NCI-H446 (cell line): ENCODE data around the gene GNAI2.
"Not testable (repeated sequence)": the region's sequence is repeated elsewhere in the genome, so short reads cannot be mapped to it uniquely, and the experiment has no call there.

ENCODE experiments used
- DNase-seq, 2 experiments: peaks; one replicate each; lab custom pipeline; 2025; lab: John Stamatoyannopoulos, UW

Gene GNAI2

DNA sequence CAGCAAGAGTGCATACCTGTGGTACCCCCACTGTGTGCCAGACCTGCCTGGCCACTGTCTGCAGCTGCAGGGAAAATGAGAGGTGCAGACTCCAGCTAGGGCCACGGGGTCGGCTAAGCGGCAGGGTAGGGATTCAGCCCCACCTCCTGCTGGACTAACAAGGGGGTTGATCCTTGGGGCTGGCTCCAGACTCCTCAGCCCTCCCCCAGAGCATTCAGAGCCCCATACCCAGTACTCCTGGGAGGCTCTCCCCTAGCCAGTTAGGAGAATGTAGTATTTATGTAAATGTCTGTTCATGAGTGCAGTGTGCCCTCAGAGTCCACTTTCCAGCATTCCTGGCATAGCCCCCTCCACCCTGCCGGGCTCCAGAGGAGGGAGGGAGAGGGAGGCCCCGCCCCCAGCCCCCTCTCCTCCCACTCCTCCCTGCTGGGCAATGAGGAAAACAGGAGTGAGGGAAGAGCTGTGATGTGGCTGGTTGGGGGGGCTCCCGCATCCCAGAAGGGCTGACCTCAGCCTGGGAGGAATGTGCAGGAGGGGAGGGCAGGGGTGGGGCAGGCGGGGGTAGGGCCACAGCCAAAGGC lies 28.5 kb downstream of the GNAI2 start:
- DNase-seq, result peak in 1 of 2 experiments; percentile 11

DNA sequence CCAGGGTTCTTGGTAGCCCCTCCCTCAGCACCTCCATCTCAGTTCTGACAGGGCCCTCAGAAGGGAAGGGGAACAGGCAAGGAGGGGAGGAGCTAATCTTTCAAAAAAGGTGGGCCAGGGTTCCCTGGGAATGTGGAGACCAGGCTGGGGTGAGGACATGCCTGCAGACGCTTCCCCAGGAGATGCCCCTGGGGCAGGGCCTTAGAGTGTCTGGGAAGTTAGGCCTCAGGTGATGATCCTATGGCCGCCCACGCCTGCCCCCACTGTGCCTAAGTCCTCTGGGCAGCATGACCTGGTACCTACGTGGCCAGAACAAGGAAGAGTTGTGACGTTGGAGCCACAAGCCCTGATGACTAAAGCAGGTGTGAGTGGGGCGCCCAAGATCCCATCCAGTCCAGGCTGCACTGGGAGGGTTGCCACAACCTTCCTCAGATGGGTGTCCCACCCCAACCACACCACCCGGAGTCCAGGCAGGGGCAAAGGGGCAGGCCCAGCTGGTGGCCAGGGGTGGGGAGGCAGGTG lies 29.0 kb downstream of the GNAI2 start:
- DNase-seq, result no peak

DNA sequence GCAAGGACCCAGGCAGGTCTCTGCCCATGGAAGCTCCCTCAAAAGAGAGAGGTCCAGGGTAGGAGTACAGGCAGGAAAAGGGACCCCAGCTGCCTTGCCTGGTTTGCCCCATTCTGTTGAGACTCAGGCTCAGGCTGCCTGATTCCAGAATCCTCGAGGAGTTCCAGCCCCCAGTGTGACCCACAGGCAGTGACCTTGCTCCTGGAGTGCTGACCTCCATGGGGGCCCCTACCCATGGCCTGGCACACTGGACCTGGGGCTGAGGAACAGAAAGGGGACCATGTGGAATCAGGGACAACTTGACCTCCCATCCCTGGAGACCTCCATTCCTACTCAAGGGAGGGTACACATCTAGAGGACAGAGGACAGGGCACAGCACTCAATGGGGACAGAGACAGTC lies 29.6 kb downstream of the GNAI2 start:
- no peak for DNase-seq

DNA sequence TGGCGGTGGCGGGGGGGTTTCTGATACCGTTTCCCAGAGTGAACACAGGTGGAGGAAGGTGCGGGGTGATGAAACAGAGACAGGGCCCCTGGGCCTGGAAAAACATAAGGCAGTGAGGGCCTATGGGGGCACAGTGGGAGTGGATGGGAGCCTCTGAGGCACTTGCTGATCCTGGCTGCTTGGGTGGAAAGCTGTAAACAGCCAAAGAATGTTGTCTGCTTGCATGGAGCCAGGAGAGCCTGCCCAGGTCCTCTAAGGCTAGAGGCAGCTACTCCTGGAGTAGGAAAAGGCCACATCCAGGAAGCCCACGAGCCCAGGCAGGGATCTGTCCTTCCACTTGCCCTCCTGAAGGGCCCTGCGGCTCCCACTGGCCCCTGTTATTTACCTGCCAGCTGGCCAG lies 30.0 kb downstream of the GNAI2 start:
- DNase-seq, result no peak

DNA sequence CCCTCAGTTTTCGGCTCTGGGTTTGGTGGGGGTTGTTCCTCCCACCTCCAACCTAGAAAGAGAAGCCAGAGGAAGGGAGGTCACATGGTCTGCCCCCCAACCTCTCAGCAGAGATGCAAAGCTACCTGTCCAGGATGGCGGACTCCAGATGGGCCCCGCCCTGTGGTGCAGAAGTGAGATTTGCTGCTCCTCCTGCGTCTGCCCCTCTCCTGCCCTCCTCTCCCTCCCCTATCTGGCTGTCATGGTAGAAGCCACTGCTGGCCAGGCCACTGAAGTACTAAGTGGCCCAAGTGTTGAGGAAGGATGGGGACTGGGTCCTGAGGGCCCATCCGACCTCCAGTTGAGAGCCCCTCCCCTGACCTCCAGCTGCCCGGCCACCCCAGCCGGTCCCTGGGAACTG lies 30.8 kb downstream of the GNAI2 start:
- no peak for DNase-seq

DNA sequence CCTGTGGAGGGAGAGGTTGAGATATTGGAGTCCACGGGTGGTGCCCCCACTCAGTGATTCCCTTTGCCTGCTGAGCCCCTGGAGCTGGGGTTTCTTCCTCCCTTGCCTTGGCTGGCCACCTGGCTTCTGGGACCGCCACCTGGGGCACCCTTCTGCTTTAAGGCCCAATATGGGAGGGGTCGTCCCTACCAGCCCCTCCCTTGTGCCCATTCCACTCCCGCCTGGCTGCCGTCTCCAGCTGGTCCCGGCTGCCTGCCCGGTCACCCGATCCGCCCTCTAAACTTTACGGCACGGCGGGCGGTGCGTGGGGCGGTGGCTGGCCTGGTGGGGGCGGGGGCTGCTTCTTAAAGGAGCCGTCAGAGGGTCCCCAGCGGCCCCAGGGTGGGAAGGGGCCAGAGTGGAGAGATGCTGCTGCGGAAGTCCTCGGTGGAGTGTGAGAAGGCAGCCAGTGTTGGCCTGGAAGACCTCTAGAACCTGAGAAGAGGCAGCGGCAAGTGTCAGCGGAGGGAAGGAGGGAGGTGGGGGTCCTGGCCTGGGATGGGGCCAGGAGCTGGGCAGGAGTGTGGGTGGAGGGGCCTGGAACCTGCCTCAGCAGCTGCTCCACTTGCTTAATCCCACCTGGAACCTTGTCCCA lies 31.4 kb downstream of the GNAI2 start:
- DNase-seq, result no peak

DNA sequence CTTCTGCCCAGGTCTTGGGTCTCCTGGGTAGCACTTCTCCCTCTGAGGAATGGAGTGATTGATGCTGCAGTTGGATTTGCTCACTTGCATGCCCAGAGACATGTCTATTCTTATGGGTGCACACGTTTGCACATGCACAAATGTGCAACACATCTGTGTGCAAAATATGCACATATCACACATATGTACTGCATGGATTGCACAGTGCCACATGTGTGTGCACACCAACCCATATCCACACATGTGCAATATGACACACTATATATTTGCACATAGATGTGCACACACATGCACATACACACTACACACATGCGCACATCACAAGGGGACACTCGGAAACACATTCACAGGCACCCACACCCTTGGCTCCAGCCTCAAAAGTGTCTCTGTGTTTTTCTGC lies 32.3 kb downstream of the GNAI2 start:
- no peak for DNase-seq

DNA sequence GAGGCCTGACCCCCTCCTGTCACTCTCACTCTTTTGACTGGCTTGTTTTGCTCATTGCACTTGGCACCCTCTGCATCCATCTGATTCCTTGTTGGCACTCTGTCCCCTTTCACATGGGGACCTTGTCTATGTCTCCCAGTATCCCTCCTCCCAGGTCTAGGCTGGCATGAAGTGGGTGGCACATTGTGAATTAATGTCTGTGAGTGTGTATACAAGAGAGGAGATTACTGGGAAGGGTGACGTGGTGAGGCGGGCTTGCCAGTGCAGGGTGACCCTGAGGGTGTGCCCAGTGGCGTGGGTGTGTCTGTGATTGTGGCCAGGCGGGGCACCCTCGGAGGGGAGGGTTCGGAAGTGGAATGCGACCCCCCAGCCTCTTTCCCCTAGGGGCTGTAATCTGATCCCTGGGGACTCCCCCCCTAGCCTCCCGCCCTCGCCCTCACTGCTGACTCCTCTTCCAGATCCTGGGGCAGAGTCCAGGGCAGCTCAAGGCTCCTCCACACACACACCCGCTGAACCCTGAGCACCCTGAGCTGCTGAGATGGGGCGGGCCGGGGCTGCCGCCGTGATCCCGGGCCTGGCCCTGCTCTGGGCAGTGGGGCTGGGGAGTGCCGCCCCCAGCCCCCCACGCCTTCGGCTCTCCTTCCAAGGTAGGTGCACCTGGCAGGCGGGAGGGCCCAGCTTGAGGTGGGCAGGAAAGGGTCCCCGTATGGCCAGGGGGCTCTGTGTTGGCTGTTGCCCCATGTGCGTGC lies 32.9 kb downstream of the GNAI2 start, which contains the start of gene SEMA3B:
SEMA3B (plus strand) TSS at position 445 of the 749 bp plus-strand sequence; CDS start at position 539, 94 bp downstream.
- DNase-seq, result no peak

DNA sequence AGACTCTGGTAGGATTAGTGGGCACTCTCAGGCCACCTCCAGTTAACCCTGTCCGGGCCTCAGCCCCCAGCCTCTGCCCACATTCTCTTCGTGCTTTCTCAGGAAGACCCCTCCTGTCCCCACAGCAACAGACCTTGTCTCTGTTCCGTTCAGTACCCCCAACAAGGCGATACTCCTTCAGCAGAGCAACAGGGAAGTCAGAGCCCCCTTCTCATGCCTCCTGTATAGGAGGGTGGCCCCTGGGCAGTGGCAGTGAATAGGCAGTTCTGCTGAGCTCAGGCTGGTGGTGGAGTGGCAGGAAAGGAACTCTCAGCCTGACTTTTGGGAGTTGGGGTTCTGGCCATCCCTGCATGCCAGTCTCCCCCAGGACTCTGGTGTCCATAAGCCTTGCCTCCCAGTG lies 33.5 kb downstream of the GNAI2 start:
- no peak for DNase-seq

DNA sequence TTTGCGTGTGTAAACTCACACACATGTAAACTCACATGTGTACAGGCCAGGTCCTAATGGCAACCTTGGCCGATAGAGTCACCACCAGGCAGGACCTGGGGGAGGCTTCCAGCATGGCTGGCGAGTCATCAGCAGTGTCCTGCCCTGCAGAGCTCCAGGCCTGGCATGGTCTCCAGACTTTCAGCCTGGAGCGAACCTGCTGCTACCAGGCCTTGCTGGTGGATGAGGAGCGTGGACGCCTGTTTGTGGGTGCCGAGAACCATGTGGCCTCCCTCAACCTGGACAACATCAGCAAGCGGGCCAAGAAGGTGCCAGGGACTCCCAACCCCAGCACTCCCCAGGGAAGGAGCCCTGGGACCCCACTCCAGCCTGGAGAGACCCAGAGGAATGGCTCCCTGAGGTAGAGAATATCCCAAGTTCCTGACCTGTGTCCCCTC lies 34.0 kb downstream of the GNAI2 start:
- DNase-seq, result no peak

DNA sequence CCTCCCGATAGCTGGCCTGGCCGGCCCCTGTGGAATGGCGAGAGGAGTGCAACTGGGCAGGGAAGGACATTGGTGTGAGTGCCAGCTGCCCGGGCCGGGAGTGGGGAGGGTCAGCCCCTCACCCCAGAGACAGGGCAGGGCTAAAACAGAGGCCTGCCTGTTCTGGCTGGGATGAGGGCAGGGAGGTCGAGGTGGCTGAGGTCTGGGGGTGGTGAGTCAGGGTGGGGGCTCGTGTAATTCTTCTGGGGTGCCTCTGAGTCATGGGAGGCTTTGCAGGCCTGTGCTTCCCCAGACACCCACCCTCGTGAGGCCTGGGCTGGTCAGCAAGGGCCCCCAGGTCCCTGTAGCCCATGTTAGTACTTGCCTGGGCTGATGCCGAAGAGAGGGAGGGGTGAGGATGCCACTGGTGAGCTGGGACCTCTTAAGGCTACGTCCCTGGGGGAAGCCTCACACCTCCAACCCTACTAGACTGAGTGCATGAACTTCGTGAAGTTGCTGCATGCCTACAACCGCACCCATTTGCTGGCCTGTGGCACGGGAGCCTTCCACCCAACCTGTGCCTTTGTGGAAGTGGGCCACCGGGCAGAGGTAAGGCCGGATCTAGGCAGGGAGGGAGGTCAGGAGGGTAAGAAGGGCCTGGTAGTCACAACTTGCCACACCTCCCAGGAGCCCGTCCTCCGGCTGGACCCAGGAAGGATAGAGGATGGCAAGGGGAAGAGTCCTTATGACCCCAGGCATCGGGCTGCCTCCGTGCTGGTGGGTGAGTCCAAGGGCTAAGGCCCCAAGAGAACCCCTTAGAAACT lies 34.6 kb downstream of the GNAI2 start:
- no peak for DNase-seq

DNA sequence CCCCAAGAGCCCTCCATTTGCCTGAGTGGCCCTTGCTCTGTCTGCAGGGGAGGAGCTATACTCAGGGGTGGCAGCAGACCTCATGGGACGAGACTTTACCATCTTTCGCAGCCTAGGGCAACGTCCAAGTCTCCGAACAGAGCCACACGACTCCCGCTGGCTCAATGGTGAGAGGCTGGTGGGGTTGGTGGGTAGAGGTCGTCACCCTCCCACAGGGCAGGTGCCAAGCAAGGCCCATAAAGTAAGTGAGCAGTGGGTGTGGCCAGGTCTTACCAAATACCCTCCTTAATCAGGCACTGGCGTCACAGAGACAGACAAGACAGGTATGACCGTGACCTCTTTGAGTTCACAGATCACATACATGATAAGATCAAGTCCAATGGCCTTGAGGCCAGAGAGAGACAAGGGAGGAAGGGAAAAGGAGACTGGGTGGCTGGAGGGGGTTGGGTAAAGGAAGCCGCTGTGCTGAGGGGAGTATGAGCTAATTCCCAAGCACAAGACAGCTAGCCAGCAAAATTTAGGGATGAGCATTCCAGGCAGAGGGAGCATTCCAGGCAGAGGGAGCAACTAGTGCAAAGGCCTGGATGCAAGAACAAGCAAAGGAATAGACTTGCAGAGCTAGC lies 35.4 kb downstream of the GNAI2 start:
- DNase-seq, result no peak

DNA sequence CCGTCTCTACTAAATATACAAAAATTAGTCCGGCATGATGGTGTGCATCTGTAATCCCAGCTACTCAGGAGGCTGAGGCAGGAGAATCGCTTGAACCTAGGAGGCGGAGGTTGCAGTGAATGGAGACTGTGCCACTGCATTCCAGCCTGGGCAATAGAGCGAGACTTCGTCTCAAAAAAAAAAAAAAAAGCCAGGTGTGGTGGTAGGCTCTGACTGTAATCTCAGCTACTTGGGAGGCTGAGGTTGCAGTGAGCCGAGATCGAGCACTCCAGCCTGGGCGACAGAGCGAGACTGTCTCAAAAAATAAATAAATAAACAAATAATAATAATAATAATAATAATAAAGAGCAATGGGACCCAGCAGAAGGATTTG lies 36.5 kb downstream of the GNAI2 start:
- not testable (repeated sequence) for DNase-seq

DNA sequence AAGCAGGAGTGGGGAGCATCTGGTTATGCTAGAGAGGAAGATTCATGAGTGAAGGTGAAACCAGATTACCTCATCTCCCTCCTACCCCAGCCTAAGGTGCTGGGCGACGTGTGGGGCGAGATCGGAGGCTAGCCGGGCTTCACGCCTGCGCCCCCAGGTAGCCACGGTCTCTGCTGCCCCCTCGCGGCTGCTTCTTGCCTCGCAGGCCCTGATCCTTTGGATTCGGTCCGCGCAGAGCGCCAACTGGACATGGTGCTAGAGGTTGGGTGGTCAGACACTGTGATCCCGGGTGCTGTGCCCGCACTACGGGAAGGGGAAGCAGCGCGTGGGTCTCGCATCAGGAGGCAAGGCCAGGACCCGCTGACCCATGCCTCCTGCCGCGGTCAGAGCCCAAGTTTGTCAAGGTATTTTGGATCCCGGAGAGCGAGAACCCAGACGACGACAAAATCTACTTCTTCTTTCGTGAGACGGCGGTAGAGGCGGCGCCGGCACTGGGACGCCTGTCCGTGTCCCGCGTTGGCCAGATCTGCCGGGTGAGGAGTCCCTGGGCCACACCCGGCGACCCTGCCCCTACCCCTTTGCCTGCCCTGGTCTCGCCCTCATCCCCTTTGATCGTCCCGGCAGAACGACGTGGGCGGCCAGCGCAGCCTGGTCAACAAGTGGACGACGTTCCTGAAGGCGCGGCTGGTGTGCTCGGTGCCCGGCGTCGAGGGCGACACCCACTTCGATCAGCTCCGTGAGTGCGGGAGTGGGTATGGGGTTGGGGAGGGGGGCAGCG lies 37.1 kb downstream of the GNAI2 start:
- peak in 1 of 2 experiments; percentile 74 for DNase-seq

DNA sequence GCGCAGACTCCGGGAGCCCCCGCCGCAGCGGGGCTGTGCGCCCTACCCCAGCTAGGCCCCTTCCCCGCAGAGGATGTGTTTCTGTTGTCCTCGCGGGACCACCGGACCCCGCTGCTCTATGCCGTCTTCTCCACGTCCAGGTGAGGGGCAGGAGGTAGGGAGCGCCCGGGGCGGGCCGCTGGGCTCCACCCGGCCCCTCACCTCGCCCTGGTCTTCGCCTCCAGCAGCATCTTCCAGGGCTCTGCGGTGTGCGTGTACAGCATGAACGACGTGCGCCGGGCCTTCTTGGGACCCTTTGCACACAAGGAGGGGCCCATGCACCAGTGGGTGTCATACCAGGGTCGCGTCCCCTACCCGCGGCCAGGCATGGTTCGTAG lies 37.7 kb downstream of the GNAI2 start:
- no peak for DNase-seq

DNA sequence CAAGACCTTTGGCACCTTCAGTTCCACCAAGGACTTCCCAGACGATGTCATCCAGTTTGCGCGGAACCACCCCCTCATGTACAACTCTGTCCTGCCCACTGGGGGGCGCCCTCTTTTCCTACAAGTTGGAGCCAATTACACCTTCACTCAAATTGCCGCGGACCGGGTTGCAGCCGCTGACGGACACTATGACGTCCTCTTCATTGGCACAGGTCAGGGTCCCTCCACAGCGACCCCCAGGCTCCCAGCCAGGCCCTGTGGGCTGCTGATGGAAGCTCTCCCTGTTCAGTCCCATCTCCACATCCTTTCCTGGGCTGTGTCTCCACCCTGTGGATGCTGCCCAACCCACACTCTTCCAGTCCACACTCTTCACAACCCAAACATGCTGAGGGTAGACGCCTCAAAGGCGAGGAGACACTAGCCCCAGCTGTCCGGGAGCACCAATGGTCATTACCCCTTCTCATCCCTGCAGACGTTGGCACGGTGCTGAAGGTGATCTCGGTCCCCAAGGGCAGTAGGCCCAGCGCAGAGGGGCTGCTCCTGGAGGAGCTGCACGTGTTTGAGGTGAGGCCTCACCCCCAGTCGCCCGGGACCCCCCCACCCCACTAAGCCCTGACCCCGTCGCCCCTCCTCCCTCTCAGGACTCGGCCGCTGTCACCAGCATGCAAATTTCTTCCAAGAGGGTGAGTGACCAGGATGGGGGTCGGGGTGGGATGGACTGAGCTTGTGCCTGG lies 38.5 kb downstream of the GNAI2 start:
- peak in 1 of 2 experiments; percentile 42 for DNase-seq

DNA sequence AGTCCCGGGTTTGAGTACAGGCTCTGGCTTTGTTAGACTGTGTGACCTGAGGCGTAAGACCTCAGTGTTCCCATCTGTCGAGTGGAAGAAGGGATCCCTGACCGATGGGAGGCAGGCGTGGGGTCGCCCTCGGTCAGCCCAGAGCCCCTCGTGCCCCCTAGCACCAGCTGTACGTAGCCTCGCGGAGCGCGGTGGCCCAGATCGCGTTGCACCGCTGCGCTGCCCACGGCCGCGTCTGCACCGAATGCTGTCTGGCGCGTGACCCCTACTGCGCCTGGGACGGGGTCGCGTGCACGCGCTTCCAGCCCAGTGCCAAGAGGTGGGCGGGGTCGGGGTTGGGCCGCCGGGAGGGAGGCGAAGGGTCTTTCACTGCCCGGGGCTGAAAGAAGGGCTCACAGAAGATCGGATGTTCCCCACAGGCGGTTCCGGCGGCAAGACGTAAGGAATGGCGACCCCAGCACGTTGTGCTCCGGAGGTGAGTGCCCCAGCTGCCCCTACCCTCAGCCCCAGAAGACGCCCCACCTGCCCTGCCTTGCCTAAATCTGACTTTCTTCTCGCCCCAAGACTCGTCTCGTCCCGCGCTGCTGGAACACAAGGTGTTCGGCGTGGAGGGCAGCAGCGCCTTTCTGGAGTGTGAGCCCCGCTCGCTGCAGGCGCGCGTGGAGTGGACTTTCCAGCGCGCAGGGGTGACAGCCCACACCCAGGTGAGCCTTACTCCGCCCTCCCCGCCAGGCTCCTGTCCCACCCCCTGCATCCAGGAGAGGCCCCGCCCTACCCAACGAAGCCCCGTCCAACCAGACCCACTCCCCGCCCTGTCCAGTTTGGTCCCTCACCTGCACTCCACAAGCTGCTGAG lies 39.4 kb downstream of the GNAI2 start:
- DNase-seq, result no peak

DNA sequence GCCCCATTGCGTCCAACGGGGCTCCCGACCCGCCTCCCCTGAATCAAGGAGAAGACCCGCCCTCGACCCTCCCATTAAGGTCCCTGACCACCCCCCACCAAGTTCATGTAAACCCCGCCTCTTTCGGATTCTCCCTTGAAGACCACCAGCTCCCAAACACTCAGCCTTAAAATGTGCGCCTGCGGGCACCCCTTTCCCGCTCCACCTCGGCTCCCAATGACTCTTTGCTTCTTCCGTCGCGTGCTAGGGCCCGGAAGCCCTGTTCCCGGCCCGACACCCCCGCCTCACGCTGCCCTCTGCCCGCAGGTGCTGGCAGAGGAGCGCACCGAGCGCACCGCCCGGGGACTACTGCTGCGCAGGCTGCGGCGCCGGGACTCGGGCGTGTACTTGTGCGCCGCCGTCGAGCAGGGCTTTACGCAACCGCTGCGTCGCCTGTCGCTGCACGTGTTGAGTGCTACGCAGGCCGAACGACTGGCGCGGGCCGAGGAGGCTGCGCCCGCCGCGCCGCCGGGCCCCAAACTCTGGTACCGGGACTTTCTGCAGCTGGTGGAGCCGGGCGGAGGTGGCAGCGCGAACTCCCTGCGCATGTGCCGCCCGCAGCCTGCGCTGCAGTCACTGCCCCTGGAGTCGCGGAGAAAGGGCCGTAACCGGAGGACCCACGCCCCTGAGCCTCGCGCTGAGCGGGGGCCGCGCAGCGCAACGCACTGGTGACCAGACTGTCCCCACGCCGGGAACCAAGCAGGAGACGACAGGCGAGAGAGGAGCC lies 40.2 kb downstream of the GNAI2 start:
- no peak for DNase-seq

DNA sequence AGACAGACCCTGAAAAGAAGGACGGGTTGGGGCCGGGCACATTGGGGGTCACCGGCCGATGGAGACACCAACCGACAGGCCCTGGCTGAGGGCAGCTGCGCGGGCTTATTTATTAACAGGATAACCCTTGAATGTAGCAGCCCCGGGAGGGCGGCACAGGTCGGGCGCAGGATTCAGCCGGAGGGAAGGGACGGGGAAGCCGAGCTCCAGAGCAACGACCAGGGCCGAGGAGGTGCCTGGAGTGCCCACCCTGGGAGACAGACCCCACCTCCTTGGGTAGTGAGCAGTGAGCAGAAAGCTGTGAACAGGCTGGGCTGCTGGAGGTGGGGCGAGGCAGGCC lies 40.7 kb downstream of the GNAI2 start:
- DNase-seq, result no peak
